Activated CD8-positive, alpha-beta memory T cell treated with anti-CD3 and anti-CD28 coated beads, Interleukin-2, amount 50 U/mL, for 24 hours (primary cell): Measurements from ENCODE around the gene SPRN.
"Not testable (repeated sequence)": the region's sequence is repeated elsewhere in the genome, so short reads cannot be mapped to it uniquely, and the experiment has no call there.

Experiments used
- DNase-seq: peaks from one replicate; pipeline ENCODE4 v3.0.0-alpha.2; 2020; ENCODE audit errors: extremely low read depth

SPRN gene

GRCh38 chr10:133424601-133425000 lies at the start of gene SPRN:
SPRN (minus strand) TSS chr10:133424625; CDS start chr10:133423681, 944 bp downstream.
- not testable (repeated sequence) for DNase-seq

GRCh38 chr10:133474027-133474426 lies 49.6 kb upstream of the SPRN start:
- no peak for DNase-seq

- no peak for DNase-seq
Observed at GRCh38 chr10:133473270-133473669, 48.8 kb upstream of the SPRN start.

DNA sequence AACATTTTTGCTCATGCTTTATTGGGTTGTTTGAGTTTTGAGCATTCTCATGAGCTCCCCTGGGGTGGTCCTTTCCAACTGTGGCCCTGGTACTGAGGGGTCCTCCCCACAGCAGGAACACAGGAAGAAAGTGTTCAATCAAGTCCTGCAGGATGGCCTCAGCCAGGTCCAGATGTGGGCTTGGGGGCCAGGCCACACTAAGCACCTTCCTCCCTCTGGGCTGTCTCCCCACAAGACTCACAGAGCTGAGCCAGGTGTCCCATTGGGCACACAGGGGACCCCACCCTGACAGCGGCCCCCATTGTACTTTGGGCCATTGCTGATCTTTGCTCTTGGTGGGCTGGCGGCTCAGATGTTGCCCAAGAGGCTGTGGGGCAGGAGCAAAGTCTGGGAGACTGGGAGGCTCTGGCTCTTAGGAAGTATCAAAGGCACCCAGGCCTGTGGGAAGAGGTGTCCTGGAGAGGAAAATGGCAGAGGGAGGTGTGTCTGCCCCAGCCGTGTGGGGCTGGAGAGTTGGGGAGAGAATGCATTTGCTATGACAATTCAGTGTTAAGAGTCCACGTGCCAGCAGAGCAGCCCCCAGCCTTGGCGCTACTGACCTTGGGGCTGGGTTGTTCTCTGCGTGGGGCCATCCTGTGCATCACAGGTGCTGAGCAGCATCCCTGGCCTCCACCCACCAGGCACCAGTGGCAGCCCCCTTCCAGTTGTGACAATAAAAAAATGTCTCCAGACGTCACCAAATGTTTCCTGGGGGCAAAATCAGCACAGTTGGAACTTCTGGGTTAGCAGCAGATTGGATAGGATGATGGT lies 47.1 kb upstream of the SPRN start:
- DNase-seq: no peak

- not testable (repeated sequence) for DNase-seq
Observed at GRCh38 chr10:133469205-133469604, 44.8 kb upstream of the SPRN start.

DNA sequence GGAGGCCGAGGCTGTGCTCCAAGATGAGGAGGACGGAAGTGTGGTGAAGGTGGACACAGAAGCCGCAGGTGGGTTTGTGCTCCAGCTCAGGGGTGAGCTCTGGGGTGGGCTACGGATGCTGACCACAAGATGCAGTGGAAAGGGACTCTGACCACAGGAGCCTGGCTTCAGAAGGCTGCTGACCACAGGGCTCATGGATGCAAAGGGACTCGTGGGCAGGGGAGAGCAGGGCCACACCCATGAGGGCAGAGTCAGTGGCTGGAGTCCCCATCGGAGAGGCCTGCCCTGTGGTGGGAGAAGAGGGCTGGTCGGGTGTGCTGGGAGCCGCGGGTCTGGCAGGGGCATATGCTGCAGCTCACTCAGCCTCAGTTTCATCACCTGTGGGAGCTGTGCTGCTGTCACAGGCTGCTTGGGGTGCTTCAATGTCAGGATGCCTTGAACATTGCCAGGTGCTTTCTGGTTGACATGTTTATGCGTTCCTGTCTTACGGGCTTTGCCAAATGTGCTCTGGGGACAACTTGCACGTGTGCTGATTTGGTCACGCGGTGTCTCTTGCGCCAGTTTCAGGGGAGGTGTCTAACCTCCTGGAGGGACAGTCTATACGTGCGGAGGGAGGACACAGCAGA lies 43.0 kb upstream of the SPRN start:
- DNase-seq: no peak

DNA sequence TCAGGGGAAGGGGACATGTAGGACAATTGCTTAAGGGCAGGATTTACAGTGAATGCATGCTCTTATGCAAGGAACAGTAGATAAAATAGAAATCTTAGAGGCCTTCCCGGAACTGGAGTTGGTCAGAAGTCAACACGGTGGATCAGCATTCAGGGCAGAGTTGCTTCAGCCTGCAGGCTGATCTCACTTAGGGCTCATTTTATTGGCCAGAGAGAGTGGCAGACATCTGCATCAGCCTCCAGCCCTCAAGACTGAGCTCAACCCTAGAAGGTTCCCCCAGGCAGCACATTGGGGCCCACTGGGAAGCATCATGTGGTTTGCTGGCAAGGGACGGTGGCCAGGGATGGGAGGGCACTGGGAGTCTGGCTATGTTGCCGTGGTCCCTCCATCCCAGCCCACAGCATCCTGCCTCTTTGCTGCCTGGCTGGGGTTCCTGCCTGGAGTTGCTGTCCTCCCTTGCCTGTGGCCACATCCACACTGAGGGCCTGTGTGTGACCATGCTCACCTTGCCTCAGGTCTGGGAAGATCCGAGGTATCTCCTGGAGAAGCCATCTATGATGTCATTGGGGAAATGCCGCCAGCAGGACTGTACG lies 42.4 kb upstream of the SPRN start:
- DNase-seq: no peak

GRCh38 chr10:133465950-133466474 lies 41.6 kb upstream of the SPRN start:
- DNase-seq: no peak

DNA sequence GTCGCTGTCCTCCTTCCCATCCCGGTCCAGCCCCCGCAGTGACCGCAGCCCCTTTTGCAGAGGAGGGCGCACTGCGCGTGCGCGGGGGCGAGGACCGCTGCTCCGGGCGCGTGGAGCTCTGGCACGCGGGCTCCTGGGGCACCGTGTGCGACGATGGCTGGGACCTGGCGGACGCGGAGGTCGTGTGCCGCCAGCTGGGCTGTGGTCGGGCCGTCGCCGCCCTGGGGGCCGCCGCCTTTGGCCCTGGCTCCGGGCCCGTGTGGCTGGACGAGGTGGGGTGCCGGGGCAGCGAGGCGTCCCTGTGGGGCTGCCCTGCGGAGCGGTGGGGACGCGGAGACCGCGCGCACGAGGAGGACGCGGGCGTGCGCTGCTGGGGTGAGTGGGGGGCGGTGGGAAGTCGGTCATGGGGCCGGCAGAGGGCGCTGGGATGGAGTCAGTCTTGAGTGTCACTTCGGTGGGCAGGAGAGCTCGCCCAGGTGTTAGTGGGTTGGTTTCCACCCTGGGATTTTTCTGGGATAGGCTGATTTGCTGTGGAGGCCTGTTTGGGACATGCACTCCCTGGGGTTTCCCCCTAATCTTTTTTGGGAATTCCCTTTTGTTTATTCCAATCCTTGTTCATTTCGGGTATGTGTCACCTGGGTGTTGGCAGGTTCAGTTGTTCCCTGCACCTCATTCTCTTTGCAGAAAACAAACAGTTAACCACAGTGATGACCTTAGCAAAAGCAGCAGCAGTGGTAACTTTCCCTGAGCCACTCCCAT lies 40.9 kb upstream of the SPRN start:
- DNase-seq: no peak

- no peak for DNase-seq
Observed at GRCh38 chr10:133464582-133465031, 40.2 kb upstream of the SPRN start.

GRCh38 chr10:133462512-133463305 lies 38.3 kb upstream of the SPRN start:
- no peak for DNase-seq

DNA sequence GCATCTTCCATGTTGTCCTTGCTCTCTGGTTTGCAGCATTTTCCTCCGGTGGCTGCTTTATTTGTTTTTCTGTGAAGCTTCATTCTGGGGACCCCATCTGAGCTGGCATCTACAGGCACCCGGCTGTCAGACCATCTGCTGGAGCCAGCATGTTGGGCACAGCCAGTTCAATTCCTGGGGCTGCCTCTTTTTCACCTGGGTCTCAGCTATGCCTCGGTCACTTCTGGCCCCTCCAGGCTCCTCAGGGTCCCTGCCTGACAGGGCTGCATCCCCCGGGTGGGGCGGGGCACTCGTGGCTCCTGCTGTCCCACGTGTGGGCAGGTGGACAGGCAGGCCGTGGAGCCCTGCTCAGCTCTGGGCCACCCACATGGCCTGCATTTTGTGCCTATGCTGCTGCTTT lies 37.4 kb upstream of the SPRN start:
- DNase-seq: no peak

- DNase-seq: no peak
Observed at GRCh38 chr10:133461027-133461426, 36.6 kb upstream of the SPRN start.

DNA sequence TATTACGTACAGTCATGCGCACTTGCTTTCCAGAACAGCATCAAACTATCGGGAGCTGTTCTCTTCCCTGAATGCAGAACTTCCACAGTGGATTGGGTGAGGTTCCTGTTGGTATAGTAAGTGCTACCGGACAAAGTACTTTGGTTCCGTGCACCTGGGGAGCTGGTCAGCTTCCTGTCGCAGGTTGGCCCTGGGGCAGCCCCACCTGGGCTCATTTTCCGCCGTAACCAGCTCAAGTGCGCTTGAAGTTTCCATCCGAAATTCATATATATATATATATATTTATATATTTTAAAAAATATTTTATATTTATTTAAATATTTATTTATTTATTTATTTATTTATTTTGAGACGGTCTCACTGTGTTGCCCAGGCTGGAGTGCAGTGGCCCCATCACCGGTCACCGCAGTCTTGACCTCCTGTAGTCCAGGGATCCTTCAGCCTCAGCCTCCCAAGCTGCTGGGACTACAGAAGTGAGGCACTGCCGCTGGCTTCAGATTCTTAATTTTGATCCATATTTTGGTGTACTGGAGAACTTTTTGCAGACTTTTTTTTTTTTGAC lies 35.9 kb upstream of the SPRN start:
- no peak for DNase-seq

DNA sequence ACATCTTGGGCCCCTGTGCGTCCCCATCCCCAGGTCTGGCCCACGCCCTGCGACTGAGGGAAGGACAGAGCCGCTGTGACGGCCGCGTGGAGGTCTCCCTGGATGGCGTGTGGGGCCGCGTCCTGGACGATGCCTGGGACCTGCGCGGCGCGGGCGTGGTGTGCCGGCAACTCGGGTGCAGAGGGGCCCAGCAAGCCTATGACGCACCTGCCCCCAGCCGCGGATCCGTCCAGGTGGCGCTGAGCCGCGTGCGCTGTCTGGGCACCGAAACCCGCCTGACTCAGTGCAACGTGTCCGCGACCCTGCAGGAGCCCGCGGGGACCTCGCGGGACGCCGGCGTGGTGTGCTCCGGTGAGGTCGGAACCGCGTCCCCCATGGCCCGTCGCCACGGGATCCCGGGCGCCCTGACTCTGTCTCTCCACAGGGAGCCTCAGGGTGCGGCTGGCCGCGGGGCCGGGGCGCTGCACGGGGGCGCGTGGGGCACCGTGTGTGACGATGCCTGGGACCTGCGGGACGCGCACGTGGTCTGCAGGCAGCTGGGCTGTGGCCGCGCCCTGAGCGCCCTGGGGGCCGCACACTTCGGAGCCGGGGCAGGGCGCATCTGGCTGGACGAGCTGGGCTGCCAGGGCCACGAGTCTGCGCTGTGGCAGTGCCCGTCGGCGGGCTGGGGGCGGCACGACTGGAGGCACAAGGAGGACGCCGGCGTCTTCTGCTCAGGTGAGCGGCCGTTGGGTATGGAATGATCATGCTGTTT lies 35.2 kb upstream of the SPRN start:
- DNase-seq: no peak

GRCh38 chr10:133458710-133459453 lies 34.5 kb upstream of the SPRN start:
- no peak for DNase-seq

- DNase-seq: no peak
Observed at GRCh38 chr10:133458021-133458709, 33.7 kb upstream of the SPRN start.

- DNase-seq: no peak
Observed at GRCh38 chr10:133457100-133457841, 32.8 kb upstream of the SPRN start.
